Urinary bladder (tissue), 4 donors: Measurements from ENCODE around the gene SELP. TPM values are rescaled to one million over a fixed set of nuclear protein-coding genes. Genes with fewer than 3 reads are reported as not detected.
"Not testable (repeated sequence)": the region's sequence is repeated elsewhere in the genome, so short reads cannot be mapped to it uniquely, and the experiment has no call there.

Source experiments
- DNase-seq: peaks from one replicate; pipeline ENCODE4 v3.0.0-alpha.2; 2015; ENCODE audit errors: extremely low spot score
- H3K27ac ChIP-seq: one replicate; pipeline ENCODE4 v1.5.1; 2013; ENCODE audit warnings: low read depth, mild to moderate bottlenecking, moderate library complexity
- H3K36me3 ChIP-seq: one replicate; pipeline ENCODE4 v1.6.1; 2013; ENCODE audit warnings: mild to moderate bottlenecking, moderate library complexity; ENCODE audit not compliant: insufficient read depth
- H3K4me1 ChIP-seq: one replicate; pipeline ENCODE4 v1.6.1; 2013; ENCODE audit warnings: mild to moderate bottlenecking, moderate library complexity; ENCODE audit not compliant: insufficient read depth
- H3K4me3 ChIP-seq: one replicate; pipeline ENCODE4 v1.5.1; 2013; ENCODE audit warnings: low read depth, low read length
- WGBS: extraction: QIAGEN DNeasy Blood & Tissue Kit; methylation state at CpG from one replicate; pipeline ENCODE4 v1.1.7; 2013; 5-methylcytosine and 5-hydroxymethylcytosine counted together
- polyA plus RNA-seq: library from polyadenylated mRNA; stranded (reverse); fragments of 200-250 nt; gene quantifications from one replicate; pipeline ENCODE4 v1.2.3, GENCODE V29; 2013
- total RNA-seq: library from RNA; depleted of rRNA; stranded (reverse); fragments of >200 nt; gene quantifications from one replicate; pipeline ENCODE4 v1.2.3, GENCODE V29; 2014
- donor health status: healthy with polysubstance abuse.
- donor health status: healthy.

Gene SELP
- total RNA-seq (13.1 TPM), polyA plus RNA-seq (7.5 TPM)

GRCh38 chr1:169630006-169630405, at the start of gene SELP:
Gene SELP, minus strand, starts transcription at chr1:169630124. Its CDS starts 50 bp downstream, at chr1:169630074.
- 72% methylated on average over 1 of the region's 1 CpG for WGBS
- no peak for DNase-seq
- Histone ChIP-seq H3K4me3 (no peak within 1 kb of the TSS), H3K4me1 (peaks cover 1% of the 10 kb centered on the region), H3K27ac (no peak within 1 kb of the TSS), H3K36me3 (no peaks in the 10 kb centered on the region)

- no peaks in the 10 kb centered on the region for H3K36me3 ChIP-seq
- H3K27ac ChIP-seq, result no peak overlapping the region
- DNase-seq, result no peak
- WGBS, result 65% methylated on average over 3 of the region's 3 CpGs
- H3K4me3 ChIP-seq, result no peak overlapping the region
- no peaks in the 10 kb centered on the region for H3K4me1 ChIP-seq
Measured at GRCh38 chr1:169679692-169680091, 49.8 kb upstream of the SELP start.

- no peaks in the 10 kb centered on the region for H3K36me3 ChIP-seq
- 45% methylated on average over 2 of the region's 2 CpGs for WGBS
- DNase-seq, result no peak
- no peak overlapping the region for H3K4me3 ChIP-seq
- no peak overlapping the region for H3K27ac ChIP-seq
- no peaks in the 10 kb centered on the region for H3K4me1 ChIP-seq
Measured at GRCh38 chr1:169676001-169676400, 46.1 kb upstream of the SELP start.

GRCh38 chr1:169670836-169671235, 40.9 kb upstream of the SELP start:
- Histone ChIP-seq H3K27ac (no peak overlapping the region), H3K4me1 (no peaks in the 10 kb centered on the region), H3K36me3 (no peaks in the 10 kb centered on the region), H3K4me3 (no peak overlapping the region)
- no peak for DNase-seq
- 14% methylated on average over 3 of the region's 3 CpGs for WGBS

- H3K27ac ChIP-seq, DNase-seq, H3K36me3 ChIP-seq, H3K4me1 ChIP-seq, H3K4me3 ChIP-seq: not testable (repeated sequence)
- 91% methylated on average over 3 of the region's 3 CpGs for WGBS
Measured at GRCh38 chr1:169670244-169670643, 40.3 kb upstream of the SELP start.

- 92% methylated on average over 25 of the region's 28 CpGs for WGBS
- H3K27ac ChIP-seq, DNase-seq, H3K36me3 ChIP-seq, H3K4me3 ChIP-seq, H3K4me1 ChIP-seq: not testable (repeated sequence)
Measured at GRCh38 chr1:169667699-169668596, 38.0 kb upstream of the SELP start.

GRCh38 chr1:169667227-169667639, 37.3 kb upstream of the SELP start:
- not testable (repeated sequence) for H3K4me3 ChIP-seq, DNase-seq, H3K27ac ChIP-seq, H3K4me1 ChIP-seq, H3K36me3 ChIP-seq
- WGBS, result 60% methylated on average over 2 of the region's 2 CpGs

GRCh38 chr1:169662680-169663079, 32.8 kb upstream of the SELP start:
- not testable (repeated sequence) for H3K4me1 ChIP-seq, DNase-seq, H3K36me3 ChIP-seq, H3K4me3 ChIP-seq, H3K27ac ChIP-seq
- WGBS, result 72% methylated on average over 8 of the region's 8 CpGs

GRCh38 chr1:169661066-169661465, 31.1 kb upstream of the SELP start:
- H3K36me3 ChIP-seq, H3K4me3 ChIP-seq, DNase-seq, H3K4me1 ChIP-seq, H3K27ac ChIP-seq: not testable (repeated sequence)
- 96% methylated on average over 16 of the region's 16 CpGs for WGBS

- DNase-seq, result not testable (repeated sequence)
Measured at GRCh38 chr1:169658777-169659176, 28.9 kb upstream of the SELP start.

GRCh38 chr1:169653873-169654272, 23.9 kb upstream of the SELP start:
- no peak for DNase-seq

More at GRCh38 chr1:169658777-169659176, 28.9 kb upstream of the SELP start:
- H3K36me3 ChIP-seq, H3K4me1 ChIP-seq, H3K27ac ChIP-seq, H3K4me3 ChIP-seq: not testable (repeated sequence)

GRCh38 chr1:169651035-169651434, 21.1 kb upstream of the SELP start:
- Histone ChIP-seq H3K4me1 (no peaks in the 10 kb centered on the region), H3K27ac (no peak overlapping the region), H3K4me3 (no peak overlapping the region), H3K36me3 (no peaks in the 10 kb centered on the region)
- 73% methylated on average over 2 of the region's 2 CpGs for WGBS
- DNase-seq, result no peak

More at GRCh38 chr1:169653873-169654272, 23.9 kb upstream of the SELP start:
- Histone ChIP-seq H3K27ac (no peak overlapping the region), H3K4me3 (no peak overlapping the region), H3K36me3 (no peaks in the 10 kb centered on the region), H3K4me1 (no peaks in the 10 kb centered on the region)
- WGBS, result 90% methylated on average over 2 of the region's 2 CpGs

- H3K27ac ChIP-seq, result no peak overlapping the region
- H3K4me1 ChIP-seq, result no peaks in the 10 kb centered on the region
- H3K36me3 ChIP-seq, result no peaks in the 10 kb centered on the region
- no peak for DNase-seq
- no peak overlapping the region for H3K4me3 ChIP-seq
- whole genome bisulfite sequencing, result 44% methylated on average over 4 of the region's 4 CpGs
Measured at GRCh38 chr1:169650551-169650950, 20.6 kb upstream of the SELP start.

GRCh38 chr1:169648709-169649108, 18.8 kb upstream of the SELP start:
- no peak for DNase-seq
- Histone ChIP-seq H3K4me1 (no peaks in the 10 kb centered on the region), H3K4me3 (no peak overlapping the region), H3K27ac (no peak overlapping the region), H3K36me3 (no peaks in the 10 kb centered on the region)
- 50% methylated on average over 1 of the region's 1 CpG for WGBS
